Measurements from ENCODE around the gene CHRNA9. TPM values are rescaled to one million over a fixed set of nuclear protein-coding genes. Genes with fewer than 3 reads are reported as not detected.
A peak's percentile ranks its signal among the peaks of the same experiment; 100 is the strongest.

CHRNA9 gene
- total and polyA plus RNA-seq, 11 donors = not detected

- Histone ChIP-seq H3K27ac (peak overlapping the region in 7 of 12 donors; percentile 7 to 79 (median 37)), H3K27me3 (no peaks in the 10 kb centered on the region), H3K4me1 (peaks cover 0 to 19% (median 7%) of the 10 kb centered on the region in 12 donors), H3K4me3 (peak overlapping the region in 6 of 12 donors; percentile 29 to 53 (median 40)), H3K36me3 (no peaks in the 10 kb centered on the region), H3K9me3 (no peaks in the 10 kb centered on the region)
- intact Hi-C loops (cut with DNase I) = loop anchor here in 1 of 10 donors (10.0 kb wide), 1 partner anchor 262 kb away; the partner anchor contains the start of gene N4BP2
- DNase-seq = no peak
- TF ChIP-seq POLR2A (IDR thresholded peaks at IDR 0.05) (no peak), CTCF (IDR thresholded peaks at IDR 0.05) (no peak)
- ATAC-seq = peak in 1 of 4 donors; percentile 34
- 39 to 52% (median 42%) methylated on average over 3 of the region's 3 CpGs for WGBS, 4 donors
Observed at GRCh38 chr4:40316333-40316781, 18.8 kb upstream of the CHRNA9 start.

GRCh38 chr4:40316782-40317635 lies 18.1 kb upstream of the CHRNA9 start:
- intact Hi-C loops (cut with DNase I) = loop anchor here in 1 of 10 donors (10.0 kb wide), 1 partner anchor 262 kb away; the partner anchor contains the start of gene N4BP2
- no peaks in the 10 kb centered on the region for H3K36me3 ChIP-seq
- peak overlapping the region in 7 of 12 donors; percentile 7 to 79 (median 37) for H3K27ac ChIP-seq
- TF ChIP-seq POLR2A (IDR thresholded peaks at IDR 0.05) (no peak), CTCF (IDR thresholded peaks at IDR 0.05) (peak; percentile 66 to 89 (median 80))
- H3K4me3 ChIP-seq = peak overlapping the region in 9 of 12 donors; percentile 0 to 53 (median 38)
- H3K4me1 ChIP-seq = peaks cover 0 to 19% (median 7%) of the 10 kb centered on the region in 12 donors
- peak in 3 of 5 donors; percentile 27 to 41 (median 31) for DNase-seq
- H3K27me3 ChIP-seq = no peaks in the 10 kb centered on the region
- H3K9me3 ChIP-seq = no peaks in the 10 kb centered on the region
- ATAC-seq = peak in 3 of 4 donors; percentile 73 to 91 (median 79)
- 5 to 12% (median 8%) methylated on average over 18 to 19 of the region's 19 CpGs for WGBS, 4 donors

- intact Hi-C loops (cut with DNase I) = loop anchor here in 1 of 10 donors (10.0 kb wide), 1 partner anchor 263 kb away; the partner anchor contains the start of gene N4BP2
- H3K27me3 ChIP-seq = no peaks in the 10 kb centered on the region
- ATAC-seq (no peak), DNase-seq (no peak)
- H3K4me3 ChIP-seq = no peak overlapping the region
- H3K27ac ChIP-seq = no peak overlapping the region
- H3K9me3 ChIP-seq = no peaks in the 10 kb centered on the region
- TF ChIP-seq CTCF (IDR thresholded peaks at IDR 0.05) (no peak), POLR2A (IDR thresholded peaks at IDR 0.05) (no peak)
- peaks cover 0 to 19% (median 7%) of the 10 kb centered on the region in 12 donors for H3K4me1 ChIP-seq
- 91 to 93% (median 93%) methylated on average over 10 of the region's 10 CpGs for WGBS, 4 donors
- H3K36me3 ChIP-seq = no peaks in the 10 kb centered on the region
Observed at GRCh38 chr4:40317916-40318658, 17.0 kb upstream of the CHRNA9 start.

Measured in heart left ventricle (tissue), 16 donors.